A549 treated with CpdA at 1 μM for 4 hours (cell line): ENCODE data around the gene ACTL6B. TPM values are rescaled to one million over a fixed set of nuclear protein-coding genes. Genes with fewer than 3 reads are reported as not detected.

Experiments
- total RNA-seq: library from RNA; stranded (reverse); fragments of 200-300 nt; extraction: Qiagen RNA extraction; gene quantifications from 5 replicates; pipeline ENCODE4 v1.2.3, GENCODE V29; 2022; ENCODE audit warnings: low read depth

Gene ACTL6B
- total RNA-seq: not detected in 5 replicates

GRCh38 chr7:100655908-100656674, at the start of gene ACTL6B:
Gene ACTL6B, minus strand, starts transcription at chr7:100656448. Its CDS starts 94 bp downstream, at chr7:100656354.

GRCh38 chr7:100694098-100694745, 38.0 kb upstream of the ACTL6B start, which contains the start of gene GIGYF1:
Gene GIGYF1, minus strand, starts transcription at chr7:100694250. Its CDS starts 6,012 bp downstream, at chr7:100688238.

GRCh38 chr7:100673302-100673941, 17.2 kb upstream of the ACTL6B start, which contains the start of gene GNB2:
Gene GNB2, plus strand, starts transcription at chr7:100673740. Its CDS starts 2,526 bp downstream, at chr7:100676266.

GRCh38 chr7:100641463-100641859, 14.8 kb downstream of the ACTL6B start, which contains the start of gene TFR2:
Gene TFR2, minus strand, starts transcription at chr7:100641552. Its CDS starts 43 bp downstream, at chr7:100641509.

GRCh38 chr7:100611983-100612729, 44.1 kb downstream of the ACTL6B start, which contains the start of gene MOSPD3:
Gene MOSPD3, plus strand, starts transcription at chr7:100612540. Its CDS starts 252 bp downstream, at chr7:100612792.

Other genes starting within 250 kb of the ACTL6B start
- gene ZCWPW1, start 227.7 kb downstream of the ACTL6B start, total RNA-seq: 0.91 to 1.7 TPM (median 1.6 TPM) in 5 replicates
- gene MEPCE, start 226.6 kb downstream of the ACTL6B start, total RNA-seq: 41.3 to 51.2 TPM (median 46.2 TPM) in 5 replicates
- 34.2 to 53.7 TPM (median 51.8 TPM) in 5 replicates for gene PPP1R35, start 220.0 kb downstream of the ACTL6B start, total RNA-seq
- 0.60 to 0.96 TPM (median 0.77 TPM) in 4 of 5 replicates, not detected in the other for gene SPACDR, start 192.2 kb downstream of the ACTL6B start, total RNA-seq
- 30.8 to 38.7 TPM (median 35.0 TPM) in 5 replicates for gene TSC22D4, start 177.2 kb downstream of the ACTL6B start, total RNA-seq
- 0.77 to 1.3 TPM (median 1.2 TPM) in 5 replicates for gene NYAP1, start 172.5 kb downstream of the ACTL6B start, total RNA-seq
- 11.3 to 15.4 TPM (median 12.6 TPM) in 5 replicates for gene AGFG2, start 117.2 kb downstream of the ACTL6B start, total RNA-seq
- 0.61 to 0.85 TPM (median 0.71 TPM) in 5 replicates for gene SAP25, start 82.5 kb downstream of the ACTL6B start, total RNA-seq
- 10.6 to 16.3 TPM (median 15.0 TPM) in 5 replicates for gene LRCH4, start 70.3 kb downstream of the ACTL6B start, total RNA-seq
- 0.14 to 0.60 TPM (median 0.35 TPM) in 5 replicates for gene FBXO24, start 70.1 kb downstream of the ACTL6B start, total RNA-seq
- 6.2 to 12.4 TPM (median 7.8 TPM) in 5 replicates for gene PCOLCE, start 54.1 kb downstream of the ACTL6B start, total RNA-seq
- gene MOSPD3, start 43.9 kb downstream of the ACTL6B start, total RNA-seq: 16.2 to 22.1 TPM (median 19.5 TPM) in 5 replicates
- gene TFR2, start 14.9 kb downstream of the ACTL6B start, total RNA-seq: 2.6 to 3.4 TPM (median 2.9 TPM) in 5 replicates
- gene GNB2, start 17.3 kb upstream of the ACTL6B start, total RNA-seq: 165 to 268 TPM (median 251 TPM) in 5 replicates
- 16.1 to 22.5 TPM (median 17.8 TPM) in 5 replicates for gene GIGYF1, start 37.8 kb upstream of the ACTL6B start, total RNA-seq
- gene POP7, start 49.7 kb upstream of the ACTL6B start, total RNA-seq: 72.6 to 107 TPM (median 103 TPM) in 5 replicates
- 0.03 TPM in 1 of 5 replicates, not detected in the others for gene EPO, start 64.0 kb upstream of the ACTL6B start, total RNA-seq
- gene ZAN, start 77.1 kb upstream of the ACTL6B start, total RNA-seq: not detected in 5 replicates
- 37.3 to 43.6 TPM (median 42.9 TPM) in 5 replicates for gene EPHB4, start 171.1 kb upstream of the ACTL6B start, total RNA-seq
- gene SLC12A9, start 196.3 kb upstream of the ACTL6B start, total RNA-seq: 13.4 to 16.7 TPM (median 15.2 TPM) in 5 replicates
- gene TRIP6, start 210.9 kb upstream of the ACTL6B start, total RNA-seq: 38.1 to 61.9 TPM (median 55.4 TPM) in 5 replicates
- 121 to 158 TPM (median 149 TPM) in 5 replicates for gene SRRT, start 218.7 kb upstream of the ACTL6B start, total RNA-seq
- gene UFSP1, start 233.3 kb upstream of the ACTL6B start, total RNA-seq: 4.7 to 7.2 TPM (median 5.4 TPM) in 5 replicates
- 1.1 to 2.2 TPM (median 2.0 TPM) in 5 replicates for gene ACHE, start 239.4 kb upstream of the ACTL6B start, total RNA-seq